CD1c-positive myeloid dendritic cell (primary cell): ENCODE measurements around the gene LRP1B.

Source experiments
- DNase-seq: peaks from one replicate; pipeline ENCODE4 v3.0.0-alpha.2; 2016; ENCODE audit errors: extremely low spot score

LRP1B gene

GRCh38 chr2:141517180-141517851 lies 613.5 kb downstream of the LRP1B start:
- DNase-seq: no peak

- DNase-seq: no peak
Observed at GRCh38 chr2:141515931-141516330, 614.9 kb downstream of the LRP1B start.

DNA sequence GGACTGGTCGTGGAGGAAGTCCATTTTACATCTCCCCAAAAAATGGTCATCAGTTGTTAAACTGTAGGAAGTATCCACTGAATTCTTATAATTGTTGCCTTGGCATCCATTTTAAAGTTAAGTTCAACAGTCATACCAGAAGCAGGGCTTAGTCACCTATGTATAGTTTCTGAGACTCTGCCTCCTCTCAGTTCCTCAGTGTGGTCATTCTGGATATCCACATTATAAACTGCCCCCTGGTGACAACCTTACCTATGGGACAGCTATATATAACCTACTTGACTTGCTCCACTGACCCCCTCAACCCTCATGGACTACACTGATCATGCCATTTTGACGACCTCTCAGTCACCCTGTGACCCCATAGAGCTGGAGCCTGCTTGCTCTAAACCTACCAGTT lies 617.0 kb downstream of the LRP1B start:
- DNase-seq: peak; percentile 9

DNA sequence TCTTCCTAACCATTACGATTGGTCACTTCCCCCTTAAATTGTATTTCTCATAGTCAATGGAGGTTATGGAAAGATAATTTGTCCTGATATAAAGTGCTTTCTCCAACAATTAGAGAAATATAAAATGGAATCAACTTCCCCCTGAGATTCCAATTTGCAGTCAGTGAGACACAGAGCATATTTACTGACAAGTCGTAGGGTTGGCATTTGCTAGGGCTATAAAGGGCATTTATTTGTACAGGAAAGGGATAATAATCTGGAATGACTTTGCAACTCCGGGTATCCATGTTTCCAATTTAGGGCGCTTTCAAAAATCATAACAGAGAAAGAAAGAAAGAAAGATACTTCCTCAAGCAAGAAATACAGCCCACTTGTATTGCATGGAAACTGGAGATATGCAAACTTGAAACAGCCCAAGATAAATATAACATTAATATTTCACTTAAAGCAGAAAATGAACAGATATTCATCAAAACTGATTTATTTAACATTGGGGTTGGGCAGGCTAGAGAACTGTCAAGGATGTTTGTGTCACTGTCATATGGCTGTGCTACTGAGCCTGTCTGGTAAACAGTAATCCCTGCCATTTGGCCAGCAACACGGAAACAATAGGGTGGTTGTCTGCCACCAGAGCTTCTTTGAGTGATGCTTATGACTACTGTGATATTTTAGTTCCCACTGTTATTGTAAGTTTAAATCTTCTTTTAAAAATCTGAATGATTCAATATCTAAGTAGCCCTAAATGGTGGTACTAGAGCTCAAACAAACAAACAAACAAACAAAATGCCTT lies 621.8 kb downstream of the LRP1B start:
- DNase-seq: no peak

GRCh38 chr2:141508086-141508752 lies 622.6 kb downstream of the LRP1B start:
- DNase-seq: no peak

DNA sequence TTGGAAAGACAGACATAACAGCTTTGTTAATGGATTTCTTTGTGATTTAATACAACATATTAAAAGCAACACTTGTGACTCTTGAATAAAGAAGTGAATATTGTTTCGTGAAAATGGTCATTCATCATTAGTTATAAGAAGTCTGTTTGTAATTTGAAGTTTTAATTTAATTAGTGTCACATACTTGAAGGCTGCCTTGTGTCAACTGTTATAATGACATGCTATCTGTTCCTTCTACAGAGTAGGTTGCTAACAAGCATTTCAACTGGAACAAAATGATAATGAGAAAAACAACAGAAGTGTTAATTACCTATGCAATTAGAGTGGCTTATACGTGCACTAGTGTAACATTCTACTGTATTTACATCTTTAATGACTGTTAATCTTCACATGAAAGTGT lies 624.7 kb downstream of the LRP1B start:
- no peak for DNase-seq

- DNase-seq: no peak
Observed at GRCh38 chr2:141501752-141502151, 629.1 kb downstream of the LRP1B start.

DNA sequence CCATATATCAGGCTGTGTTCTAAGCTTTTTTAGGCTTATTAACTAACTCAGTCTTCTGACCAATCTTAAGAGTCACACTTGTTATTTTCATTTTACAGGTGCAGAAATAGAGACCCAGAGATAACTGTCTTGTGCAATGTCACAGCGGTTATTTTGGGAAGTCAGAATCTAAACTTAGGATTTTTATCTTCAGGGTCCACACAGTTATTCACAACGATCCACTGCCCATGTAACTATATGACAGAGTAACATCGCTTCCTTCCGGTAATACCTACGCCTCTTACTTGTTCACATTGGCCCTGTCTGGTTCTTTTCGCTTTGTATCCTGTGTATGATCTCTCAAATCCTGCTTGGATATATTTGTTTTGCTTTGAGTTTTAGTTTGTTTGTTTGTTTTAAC lies 631.7 kb downstream of the LRP1B start:
- DNase-seq: no peak

GRCh38 chr2:141498561-141498960 lies 632.3 kb downstream of the LRP1B start:
- DNase-seq: no peak

- peak; percentile 12 for DNase-seq
Observed at GRCh38 chr2:141497272-141497671, 633.5 kb downstream of the LRP1B start.

DNA sequence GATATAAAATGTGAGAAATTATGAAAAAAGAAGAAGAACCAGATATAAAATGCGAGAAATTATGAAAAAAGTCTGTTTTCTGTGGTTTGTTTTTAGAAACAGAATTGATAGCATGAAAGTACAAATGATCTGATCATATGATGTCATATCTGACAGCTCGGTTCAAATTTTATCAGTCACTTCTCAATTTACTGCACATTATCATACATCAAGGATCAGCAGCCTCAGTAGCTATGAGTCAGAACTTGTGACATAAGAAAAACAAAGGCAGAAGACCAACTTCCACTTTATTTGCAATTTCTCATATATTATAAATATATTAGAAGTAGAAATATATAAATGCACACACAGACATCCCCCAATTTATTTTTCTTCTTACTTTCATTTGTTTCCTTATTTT lies 634.0 kb downstream of the LRP1B start:
- DNase-seq: peak; percentile 22

GRCh38 chr2:141493936-141494335 lies 636.9 kb downstream of the LRP1B start:
- DNase-seq: no peak

DNA sequence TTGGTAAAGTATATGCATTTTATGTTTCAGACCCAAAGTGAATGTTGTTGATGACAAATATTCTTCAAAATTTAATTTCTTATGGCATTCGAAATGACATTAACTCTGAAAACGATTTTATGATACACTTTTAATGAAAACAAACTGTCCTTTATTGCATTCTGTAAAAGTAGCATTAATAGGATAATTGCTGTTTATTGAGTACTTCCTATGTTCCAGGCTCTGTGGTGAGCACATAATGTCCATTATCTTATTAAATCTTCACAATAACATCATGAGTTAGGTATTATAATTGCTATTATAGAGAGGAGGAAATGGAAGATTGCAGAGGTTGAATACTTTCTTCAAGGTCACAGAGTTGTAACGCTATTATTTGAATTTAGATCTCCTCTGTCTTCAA lies 638.0 kb downstream of the LRP1B start:
- no peak for DNase-seq

- no peak for DNase-seq
Observed at GRCh38 chr2:141490886-141491285, 639.9 kb downstream of the LRP1B start.

DNA sequence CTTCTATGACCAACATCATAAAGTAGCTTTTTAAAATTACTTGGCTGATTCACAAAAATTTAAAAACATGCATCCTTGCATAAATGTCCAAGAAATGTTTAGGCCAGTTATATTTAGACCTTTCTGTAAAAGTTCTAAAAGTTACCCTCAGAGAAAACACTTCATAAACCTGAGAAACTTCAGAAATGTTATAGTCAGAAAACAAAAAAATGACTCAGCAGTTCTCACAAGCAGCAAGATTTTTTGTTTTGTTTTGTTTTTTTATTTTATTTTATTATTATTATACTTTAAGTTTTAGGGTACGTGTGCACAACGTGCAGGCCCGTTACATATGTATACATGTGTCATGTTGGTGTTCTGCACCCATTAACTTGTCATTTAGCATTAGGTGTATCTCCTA lies 648.1 kb downstream of the LRP1B start:
- DNase-seq: no peak

- no peak for DNase-seq
Observed at GRCh38 chr2:141475801-141476200, 655.0 kb downstream of the LRP1B start.

DNA sequence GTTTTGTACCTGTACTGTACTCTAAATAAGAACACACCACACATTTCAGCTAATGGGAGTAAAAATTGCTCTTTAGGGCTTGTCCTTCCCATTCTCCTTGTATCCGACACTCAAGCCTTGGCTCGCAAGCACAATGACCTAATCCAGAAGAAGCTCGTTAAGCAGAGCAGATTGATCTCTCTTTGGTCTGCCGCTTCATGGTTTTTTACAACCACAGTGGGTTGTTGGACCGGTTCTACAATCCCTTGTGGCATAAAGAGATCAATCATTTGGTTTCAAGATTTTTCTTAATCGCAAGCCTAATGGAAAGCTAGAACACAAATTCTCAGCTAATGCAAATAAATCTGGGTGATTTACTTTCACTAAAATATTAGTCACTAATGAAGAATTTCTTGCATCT lies 662.1 kb downstream of the LRP1B start:
- no peak for DNase-seq

GRCh38 chr2:141467331-141467730 lies 663.5 kb downstream of the LRP1B start:
- no peak for DNase-seq

- DNase-seq: no peak
Observed at GRCh38 chr2:141464995-141465394, 665.8 kb downstream of the LRP1B start.

DNA sequence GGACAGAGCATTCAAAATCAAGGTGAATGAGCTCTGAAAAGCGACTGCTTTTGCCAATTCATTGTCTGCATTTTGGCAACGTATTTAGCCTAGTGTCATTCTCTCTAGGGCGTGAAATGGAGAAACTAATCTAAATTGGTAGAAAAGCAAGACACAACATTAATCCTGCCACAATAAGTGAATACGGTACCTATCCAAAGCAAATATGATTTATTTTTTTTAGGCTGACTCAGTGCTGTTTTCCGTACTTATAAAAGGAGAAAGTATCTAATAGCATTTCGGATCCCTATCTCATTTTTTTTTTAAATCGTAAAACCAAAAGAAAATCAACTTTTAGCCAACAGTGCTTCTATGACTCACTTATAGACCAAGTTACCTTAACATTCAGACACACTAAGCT lies 672.5 kb downstream of the LRP1B start:
- no peak for DNase-seq

DNA sequence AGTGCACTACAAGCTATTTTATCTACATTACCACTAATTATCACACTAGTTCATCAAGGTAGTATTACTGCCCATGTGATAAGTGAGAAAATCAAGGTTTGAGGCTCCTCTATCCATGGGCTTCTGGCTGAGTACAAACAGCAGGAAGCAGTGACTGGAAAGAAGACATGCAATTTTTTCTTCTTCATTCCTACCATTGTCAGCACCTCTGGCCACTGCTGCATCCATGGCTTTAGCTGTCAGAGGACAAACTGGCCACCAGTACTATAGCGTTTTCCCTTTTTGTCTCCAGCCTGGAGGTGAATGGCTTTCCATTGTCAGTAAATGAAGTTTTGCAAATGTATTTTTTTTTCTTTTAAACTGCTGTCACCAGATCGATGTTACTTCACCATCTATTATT lies 674.9 kb downstream of the LRP1B start:
- no peak for DNase-seq

DNA sequence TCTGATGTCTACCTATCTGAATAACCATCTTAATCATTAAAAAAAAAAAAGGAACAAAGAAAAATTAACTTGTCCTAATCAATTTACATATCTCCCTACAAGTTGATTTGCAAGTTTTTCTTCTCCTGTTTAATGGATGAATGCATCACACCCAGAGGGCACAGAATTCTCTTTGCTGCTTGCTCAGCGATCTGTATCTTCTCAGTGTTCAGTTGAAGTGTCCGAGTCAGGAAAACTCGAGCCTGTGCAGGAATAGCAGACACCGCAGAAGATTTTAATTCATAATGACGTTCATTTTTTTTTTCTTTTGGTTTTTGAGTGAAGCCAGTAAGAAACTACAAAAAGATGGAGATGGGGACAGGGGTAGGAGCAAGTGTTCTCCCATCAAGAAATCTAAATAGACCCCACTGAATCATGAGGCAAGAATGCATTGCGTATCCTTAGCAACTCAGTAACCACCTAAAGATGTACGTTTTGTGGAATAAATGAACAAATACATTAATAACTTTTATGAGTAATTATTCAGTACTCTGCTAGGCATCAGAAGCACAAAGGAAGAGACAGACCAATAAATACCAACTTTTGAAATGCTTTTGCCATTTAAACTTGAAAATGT lies 675.5 kb downstream of the LRP1B start:
- no peak for DNase-seq
